OCI-LY7 (cell line): ENCODE data around the gene FTO. TPM values are rescaled to one million over a fixed set of nuclear protein-coding genes. Genes with fewer than 3 reads are reported as not detected.

ENCODE experiments used
- BruUV-seq: library from RNA; stranded (reverse); fragments of 400-500 nt; replicated peaks from 2 replicates; lab custom pipeline; 2021; lab: Mats Ljungman, UMichigan
- CTCF ChIA-PET: fragments of 300-600 bp; sonication (Branson Sonifier 250); formaldehyde crosslinking; loops from one replicate; lab custom pipeline; 2022; ENCODE audit warnings: antibody characterized with exemption; ENCODE audit not compliant: unreplicated experiment; lab: Charles Lee
- POLR2A ChIA-PET: fragments of 300-600 bp; sonication (Branson Sonifier 250); formaldehyde crosslinking; loops from one replicate; lab custom pipeline; 2022; ENCODE audit warnings: antibody characterized with exemption; lab: Charles Lee
- DNase-seq: peaks from one replicate; pipeline ENCODE4 v3.0.0-alpha.2; 2015; ENCODE audit warnings: low spot score
- H2AFZ ChIP-seq: fragments of 200-600 bp; sonication (generic), shearing (Covaris generic); 2 replicates; pipeline ENCODE4 v1.6.1; 2014; ENCODE audit warnings: mild to moderate bottlenecking, antibody characterized with exemption, low read length, moderate library complexity
- H3K27ac ChIP-seq: fragments of 200-600 bp; sonication (generic); 2 replicates; pipeline ENCODE4 v1.5.1; 2014; ENCODE audit warnings: mixed run types, low read depth, mild to moderate bottlenecking, moderate library complexity, low read length, inconsistent platforms; ENCODE audit not compliant: poor library complexity, severe bottlenecking
- H3K36me3 ChIP-seq: fragments of 200-600 bp; sonication (generic); 2 replicates; pipeline ENCODE4 v1.6.1; 2014; ENCODE audit warnings: mild to moderate bottlenecking, antibody characterized with exemption, low read length, moderate library complexity, mixed read lengths; ENCODE audit not compliant: insufficient read depth
- H3K4me1 ChIP-seq: fragments of 200-600 bp; sonication (generic); 2 replicates; pipeline ENCODE4 v1.5.1; 2014; ENCODE audit warnings: mild to moderate bottlenecking, low read length; ENCODE audit not compliant: insufficient read depth, poor library complexity, severe bottlenecking
- H3K4me2 ChIP-seq: fragments of 200-600 bp; sonication (generic); 2 replicates; pipeline ENCODE4 v1.6.1; 2014; ENCODE audit warnings: mild to moderate bottlenecking, low read length
- H3K4me3 ChIP-seq: fragments of 200-600 bp; sonication (generic); 2 replicates; pipeline ENCODE4 v1.5.1; 2014; ENCODE audit warnings: mild to moderate bottlenecking, low read depth, low read length; ENCODE audit not compliant: poor library complexity, severe bottlenecking
- H3K79me2 ChIP-seq: fragments of 200-600 bp; sonication (generic); 2 replicates; pipeline ENCODE4 v1.6.1; 2016; ENCODE audit warnings: low read depth, mild to moderate bottlenecking, low read length, moderate library complexity, mixed read lengths; ENCODE audit not compliant: insufficient read depth
- H3K9me2 ChIP-seq: fragments of 200-600 bp; sonication (generic); 2 replicates; pipeline ENCODE4 v1.6.1; 2016; ENCODE audit warnings: mild to moderate bottlenecking, low read length, mixed read lengths; ENCODE audit not compliant: insufficient read depth
- H3K9me3 ChIP-seq: fragments of 200-600 bp; sonication (generic); 2 replicates; pipeline ENCODE4 v1.6.1; 2014; ENCODE audit warnings: mild to moderate bottlenecking, mixed run types, low read length, mixed read lengths
- H4K20me1 ChIP-seq: fragments of 200-600 bp; sonication (generic); 2 replicates; pipeline ENCODE4 v1.6.1; 2014; ENCODE audit warnings: mild to moderate bottlenecking, antibody characterized with exemption, low read length, moderate library complexity, mixed read lengths; ENCODE audit not compliant: insufficient read depth
- CTCF ChIP-seq: fragments of 200-600 bp; sonication (generic); conservative IDR thresholded peaks from 2 replicates; pipeline ENCODE4 v1.5.1; 2014; ENCODE audit warnings: mild to moderate bottlenecking, antibody characterized with exemption, low read length, moderate library complexity, mixed read lengths
- EZH2phosphoT487 ChIP-seq: fragments of 200-600 bp; sonication (generic); IDR thresholded peaks from 2 replicates; pipeline ENCODE4 v1.6.1; 2018; ENCODE audit warnings: low read depth, borderline replicate concordance, mild to moderate bottlenecking, mixed run types, antibody characterized with exemption, low read length, moderate library complexity, mixed read lengths
- intact Hi-C: fragments of 100-400 bp; cut with micrococcal nuclease; formaldehyde crosslinking; loops from one replicate; pipeline ENCODE4 v1.10.0; 2022; ENCODE audit not compliant: unreplicated experiment
- total RNA-seq, 2 experiments: library from RNA; depleted of rRNA in 1 of 2; stranded (reverse); fragments of >200 nt in 1 of 2; shearing (Covaris generic) in 1 of 2; gene quantifications; 2 replicates each; pipeline ENCODE4 v1.2.3, GENCODE V29; 2014 to 2022

The FTO gene
- total RNA-seq, 2 experiments from 2014 or later, result 57.1 to 68.0 TPM

- H3K27ac ChIP-seq, result no peak overlapping the region
- H3K4me3 ChIP-seq, result no peak overlapping the region
- no peaks in the 10 kb centered on the region for H3K9me2 ChIP-seq
- no peaks in the 10 kb centered on the region for H3K79me2 ChIP-seq
- ChIA-PET CTCF (no interaction called here), POLR2A (no interaction called here)
- BruUV-seq, result no TSS peak
- H2AFZ ChIP-seq, result no peak overlapping the region
- no peaks in the 10 kb centered on the region for H3K4me1 ChIP-seq
- no peaks in the 10 kb centered on the region for H3K9me3 ChIP-seq
- H4K20me1 ChIP-seq, result no peaks in the 10 kb centered on the region
- DNase-seq, result no peak
- TF ChIP-seq EZH2phosphoT487, result no peak
- TF ChIP-seq CTCF, result no peak
- H3K36me3 ChIP-seq, result no peaks in the 10 kb centered on the region
- no peak overlapping the region for H3K4me2 ChIP-seq
- intact Hi-C loops, result no loop called here
These were observed 460.8 kb downstream of the FTO start for GRCh38 chr16:54164789-54165173.

GRCh38 chr16:54165174-54165911 is 461.4 kb downstream of the FTO start:
- Histone ChIP-seq H3K4me3 (no peak overlapping the region), H4K20me1 (no peaks in the 10 kb centered on the region), H3K9me2 (no peaks in the 10 kb centered on the region), H2AFZ (no peak overlapping the region), H3K4me1 (no peaks in the 10 kb centered on the region), H3K79me2 (no peaks in the 10 kb centered on the region), H3K9me3 (no peaks in the 10 kb centered on the region), H3K27ac (no peak overlapping the region), H3K4me2 (no peak overlapping the region), H3K36me3 (no peaks in the 10 kb centered on the region)
- CTCF ChIA-PET, result no interaction called here
- no peak for TF ChIP-seq EZH2phosphoT487
- DNase-seq, result no peak
- intact Hi-C loops, result no loop called here
- BruUV-seq, result no TSS peak
- POLR2A ChIA-PET, result no interaction called here

- Histone ChIP-seq H3K79me2 (no peaks in the 10 kb centered on the region), H3K9me3 (no peaks in the 10 kb centered on the region), H3K4me2 (no peak overlapping the region), H3K9me2 (no peaks in the 10 kb centered on the region), H3K27ac (no peak overlapping the region), H4K20me1 (no peaks in the 10 kb centered on the region), H2AFZ (no peak overlapping the region), H3K4me1 (no peaks in the 10 kb centered on the region), H3K4me3 (no peak overlapping the region), H3K36me3 (no peaks in the 10 kb centered on the region)
- ChIA-PET CTCF (interaction anchor here (0.7 kb wide), 1 partner anchor 641 kb away, joined by 3 read pairs; no protein-coding TSS in a partner anchor), POLR2A (no interaction called here)
- no TSS peak for BruUV-seq
- DNase-seq, result no peak
- intact Hi-C loops, result no loop called here
- TF ChIP-seq CTCF, result no peak
- TF ChIP-seq EZH2phosphoT487, result no peak
These were observed 462.2 kb downstream of the FTO start for GRCh38 chr16:54165912-54166865.
